Suprapubic skin (tissue), 3 donors: ENCODE measurements around the gene PLK1.

Experiments used
- POLR2A ChIP-seq, 2 donors: fragments of 450-650 bp; IDR thresholded peaks; one replicate each; pipeline ENCODE4 v1.6.1; 2017; ENCODE audit warnings: antibody characterized with exemption in 2 of 2, mild to moderate bottlenecking in 2 of 2, moderate library complexity in 2 of 2
- TF ChIP-seq, protein P1 (sequence below), 2 donors: fragments of 200-600 bp in 1 of 2; fragments of 450-650 bp in 1 of 2; sonication (generic) in 1 of 2; IDR thresholded peaks; one replicate each; pipeline ENCODE4 v1.5.1; 2016 to 2019; ENCODE audit warnings: antibody characterized with exemption in 2 of 2, mild to moderate bottlenecking in 1 of 2, moderate library complexity in 1 of 2

DNA sequence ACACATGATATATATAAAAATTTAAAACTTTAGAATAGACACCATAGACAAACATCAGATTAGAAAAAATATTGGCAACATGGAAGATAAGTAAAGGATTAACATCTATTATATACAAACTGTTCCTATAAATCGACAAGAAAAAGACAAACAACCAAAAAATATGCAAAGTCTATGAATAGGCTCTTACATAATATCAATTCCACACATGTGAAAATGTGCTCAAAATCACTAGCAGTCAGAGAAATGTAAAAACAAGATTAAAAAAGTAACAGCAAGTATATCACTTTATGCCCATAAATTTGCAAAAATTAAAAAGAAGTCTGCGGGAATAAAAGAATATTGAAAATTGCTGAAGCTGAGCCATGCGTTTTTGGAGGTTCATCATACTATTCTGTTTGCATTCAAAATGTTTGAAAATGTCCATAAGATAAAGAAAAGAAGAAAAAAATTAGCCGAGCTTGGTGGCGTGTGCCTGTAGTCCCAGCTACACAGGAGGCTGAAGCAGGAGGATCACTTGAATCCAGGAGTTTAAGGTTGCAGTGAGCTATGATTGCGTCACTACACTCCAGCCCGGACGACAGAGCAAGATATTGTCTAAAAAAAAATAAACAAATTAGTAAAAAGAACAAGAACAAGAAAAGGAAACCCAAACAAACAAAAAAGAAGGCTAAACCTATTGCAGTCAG lies 45.6 kb downstream of the PLK1 start:
- TF ChIP-seq, protein P1, sequence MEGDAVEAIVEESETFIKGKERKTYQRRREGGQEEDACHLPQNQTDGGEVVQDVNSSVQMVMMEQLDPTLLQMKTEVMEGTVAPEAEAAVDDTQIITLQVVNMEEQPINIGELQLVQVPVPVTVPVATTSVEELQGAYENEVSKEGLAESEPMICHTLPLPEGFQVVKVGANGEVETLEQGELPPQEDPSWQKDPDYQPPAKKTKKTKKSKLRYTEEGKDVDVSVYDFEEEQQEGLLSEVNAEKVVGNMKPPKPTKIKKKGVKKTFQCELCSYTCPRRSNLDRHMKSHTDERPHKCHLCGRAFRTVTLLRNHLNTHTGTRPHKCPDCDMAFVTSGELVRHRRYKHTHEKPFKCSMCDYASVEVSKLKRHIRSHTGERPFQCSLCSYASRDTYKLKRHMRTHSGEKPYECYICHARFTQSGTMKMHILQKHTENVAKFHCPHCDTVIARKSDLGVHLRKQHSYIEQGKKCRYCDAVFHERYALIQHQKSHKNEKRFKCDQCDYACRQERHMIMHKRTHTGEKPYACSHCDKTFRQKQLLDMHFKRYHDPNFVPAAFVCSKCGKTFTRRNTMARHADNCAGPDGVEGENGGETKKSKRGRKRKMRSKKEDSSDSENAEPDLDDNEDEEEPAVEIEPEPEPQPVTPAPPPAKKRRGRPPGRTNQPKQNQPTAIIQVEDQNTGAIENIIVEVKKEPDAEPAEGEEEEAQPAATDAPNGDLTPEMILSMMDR (IDR thresholded peaks at IDR 0.05) = no peak
- TF ChIP-seq POLR2A (IDR thresholded peaks at IDR 0.05) = no peak
